BE2C (cell line): ENCODE results near the gene TRIM7.
A peak's percentile ranks its signal among the peaks of the same experiment; 100 is the strongest.

Experiments
- DNase-seq: peaks from one replicate; pipeline ENCODE4 v3.0.0-alpha.2; 2020
- H3K27me3 ChIP-seq: fragments of 250-450 bp; sonication (Bioruptor Pico); 2 replicates; pipeline ENCODE4 v1.5.1; 2020; ENCODE audit warnings: mild to moderate bottlenecking
- H3K36me3 ChIP-seq: fragments of 250-450 bp; sonication (Bioruptor Pico); 2 replicates; pipeline ENCODE4 v1.5.1; 2020; ENCODE audit warnings: mild to moderate bottlenecking
- H3K4me1 ChIP-seq: fragments of 250-450 bp; sonication (Bioruptor Pico); 2 replicates; pipeline ENCODE4 v1.5.1; 2020
- H3K4me3 ChIP-seq: 2 replicates; pipeline ENCODE4 v1.5.1; 2011; ENCODE audit warnings: low read depth, low read length
- H3K9me3 ChIP-seq: fragments of 250-450 bp; sonication (Bioruptor Pico); 2 replicates; pipeline ENCODE4 v1.5.1; 2020
- TF ChIP-seq, protein P1 (sequence below): IDR thresholded peaks from 2 replicates; pipeline ENCODE4 v1.5.1; 2012; ENCODE audit warnings: mild to moderate bottlenecking, low read depth, low read length

Gene TRIM7

DNA sequence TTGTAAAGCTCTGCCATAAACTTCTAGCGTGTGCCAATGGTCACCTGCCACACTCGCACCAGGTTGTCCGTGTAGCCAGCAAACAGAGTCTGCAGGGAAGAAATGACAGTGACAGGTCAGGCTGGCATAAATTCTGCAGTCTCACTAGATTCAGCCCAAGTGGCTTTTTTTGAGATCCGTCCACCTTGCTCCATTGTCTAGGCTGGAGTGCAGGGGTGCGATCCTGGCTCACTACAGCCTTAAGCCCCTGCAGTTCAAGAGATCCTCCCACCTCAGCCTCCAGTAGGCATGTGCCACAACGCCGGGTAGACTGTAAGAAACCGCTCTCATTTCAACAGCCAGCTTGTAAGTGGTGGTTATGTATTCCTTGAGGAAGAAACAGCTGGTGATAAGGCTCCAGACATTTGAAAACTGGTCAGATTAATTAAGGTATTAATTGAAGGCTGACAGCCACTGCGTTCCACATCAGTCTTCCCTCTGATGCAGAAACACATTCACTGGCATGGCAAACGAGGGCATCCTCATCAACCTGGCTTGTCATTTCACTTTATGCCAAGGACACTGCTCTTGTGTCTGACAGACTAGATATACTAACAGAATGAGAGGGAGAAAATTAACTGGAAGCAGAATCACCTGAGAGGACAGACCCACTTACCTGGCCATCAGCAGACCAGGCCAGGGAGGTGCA is 32.1 kb upstream of the TRIM7 start:
- Histone ChIP-seq H3K36me3 (peaks cover 78% of the 10 kb centered on the region), H3K4me1 (peaks cover 17% of the 10 kb centered on the region), H3K4me3 (no peak overlapping the region), H3K9me3 (no peaks in the 10 kb centered on the region), H3K27me3 (0 out of 2 replicates have a peak, but pooled peaks cover 2% of the 10 kb centered on the region)
- TF ChIP-seq, protein P1, sequence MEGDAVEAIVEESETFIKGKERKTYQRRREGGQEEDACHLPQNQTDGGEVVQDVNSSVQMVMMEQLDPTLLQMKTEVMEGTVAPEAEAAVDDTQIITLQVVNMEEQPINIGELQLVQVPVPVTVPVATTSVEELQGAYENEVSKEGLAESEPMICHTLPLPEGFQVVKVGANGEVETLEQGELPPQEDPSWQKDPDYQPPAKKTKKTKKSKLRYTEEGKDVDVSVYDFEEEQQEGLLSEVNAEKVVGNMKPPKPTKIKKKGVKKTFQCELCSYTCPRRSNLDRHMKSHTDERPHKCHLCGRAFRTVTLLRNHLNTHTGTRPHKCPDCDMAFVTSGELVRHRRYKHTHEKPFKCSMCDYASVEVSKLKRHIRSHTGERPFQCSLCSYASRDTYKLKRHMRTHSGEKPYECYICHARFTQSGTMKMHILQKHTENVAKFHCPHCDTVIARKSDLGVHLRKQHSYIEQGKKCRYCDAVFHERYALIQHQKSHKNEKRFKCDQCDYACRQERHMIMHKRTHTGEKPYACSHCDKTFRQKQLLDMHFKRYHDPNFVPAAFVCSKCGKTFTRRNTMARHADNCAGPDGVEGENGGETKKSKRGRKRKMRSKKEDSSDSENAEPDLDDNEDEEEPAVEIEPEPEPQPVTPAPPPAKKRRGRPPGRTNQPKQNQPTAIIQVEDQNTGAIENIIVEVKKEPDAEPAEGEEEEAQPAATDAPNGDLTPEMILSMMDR = no peak
- no peak for DNase-seq

GRCh38 chr5:181236471-181236870 is 31.5 kb upstream of the TRIM7 start:
- Histone ChIP-seq H3K36me3 (peaks cover 72% of the 10 kb centered on the region), H3K4me1 (peaks cover 10% of the 10 kb centered on the region; the same call in 1 of the 2 replicates), H3K9me3 (no peaks in the 10 kb centered on the region), H3K4me3 (no peak overlapping the region), H3K27me3 (0 out of 2 replicates have a peak, but pooled peaks cover 2% of the 10 kb centered on the region)
- no peak for DNase-seq
- TF ChIP-seq, protein P1 = no peak

GRCh38 chr5:181235689-181236366 is 30.8 kb upstream of the TRIM7 start:
- Histone ChIP-seq H3K9me3 (no peaks in the 10 kb centered on the region), H3K36me3 (peaks cover 67% of the 10 kb centered on the region), H3K4me1 (peaks cover 9% of the 10 kb centered on the region; the same call in 1 of the 2 replicates), H3K4me3 (no peak overlapping the region), H3K27me3 (0 out of 2 replicates have a peak, but pooled peaks cover 2% of the 10 kb centered on the region)
- TF ChIP-seq, protein P1 = no peak
- DNase-seq = no peak

DNA sequence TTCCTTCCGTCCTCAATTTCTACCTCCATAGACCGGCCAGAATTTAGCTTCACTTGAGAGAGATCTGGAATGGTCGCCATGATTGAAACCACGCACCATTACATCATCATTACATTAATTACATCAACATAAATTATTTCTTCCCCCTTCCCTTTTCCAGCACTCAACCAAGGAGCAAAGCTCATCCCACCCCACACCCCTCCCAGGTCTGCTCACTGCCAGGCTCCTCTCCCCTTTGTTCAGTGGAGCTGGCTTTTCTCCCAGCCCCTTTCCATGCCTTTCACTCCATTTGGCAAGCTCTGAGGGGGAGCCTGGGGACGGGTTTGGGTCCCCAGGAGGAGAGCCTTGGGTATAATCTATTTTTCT is 30.3 kb upstream of the TRIM7 start:
- H3K9me3 ChIP-seq = no peaks in the 10 kb centered on the region
- TF ChIP-seq, protein P1 = no peak
- peaks cover 65% of the 10 kb centered on the region for H3K36me3 ChIP-seq
- H3K4me1 ChIP-seq = peaks cover 9% of the 10 kb centered on the region; the same call in 1 of the 2 replicates
- DNase-seq = peak; percentile 51
- no peak overlapping the region for H3K4me3 ChIP-seq
- 0 out of 2 replicates have a peak, but pooled peaks cover 2% of the 10 kb centered on the region for H3K27me3 ChIP-seq

- DNase-seq = no peak
- peaks cover 9% of the 10 kb centered on the region; the same call in 1 of the 2 replicates for H3K4me1 ChIP-seq
- no peaks in the 10 kb centered on the region for H3K9me3 ChIP-seq
- no peak overlapping the region for H3K4me3 ChIP-seq
- H3K27me3 ChIP-seq = 0 out of 2 replicates have a peak, but pooled peaks cover 2% of the 10 kb centered on the region
- peaks cover 58% of the 10 kb centered on the region for H3K36me3 ChIP-seq
- TF ChIP-seq, protein P1 = no peak
These were observed 29.7 kb upstream of the TRIM7 start for GRCh38 chr5:181234455-181235306.
